ENCODE results near the gene NDUFV3.
A peak's percentile ranks its signal among the peaks of the same experiment; 100 is the strongest.
"Not testable (repeated sequence)": the region's sequence is repeated elsewhere in the genome, so short reads cannot be mapped to it uniquely, and the experiment has no call there.

NDUFV3 gene

GRCh38 chr21:42933973-42934372 lies 40.9 kb downstream of the NDUFV3 start:
- not testable (repeated sequence) for H3K27me3 Mint-ChIP-seq, H3K4me1 Mint-ChIP-seq, H3K4me3 Mint-ChIP-seq, ATAC-seq, H3K9me3 Mint-ChIP-seq, DNase-seq
- H3K27ac Mint-ChIP-seq: peak overlapping the region in 1 of 2 donors; percentile 55

DNA sequence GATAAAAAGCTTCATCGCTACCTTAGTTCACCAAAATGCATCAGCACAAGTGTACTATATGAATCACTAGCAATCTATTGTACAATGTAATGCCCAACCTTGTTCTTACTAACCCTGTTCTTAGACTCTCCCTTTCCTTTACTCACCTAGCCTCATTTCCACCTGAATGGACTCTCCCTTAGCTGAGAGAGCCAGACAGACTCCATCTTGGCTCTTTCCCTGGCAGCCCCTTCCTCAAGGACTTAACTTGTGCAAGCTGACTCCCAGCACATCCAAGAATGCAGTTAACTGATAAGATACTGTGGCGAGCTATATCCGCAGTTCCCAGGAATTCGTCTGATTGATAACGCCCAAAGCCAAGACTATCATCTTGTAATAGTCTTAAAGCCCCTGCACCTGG lies 43.3 kb downstream of the NDUFV3 start:
- H3K4me3 Mint-ChIP-seq, DNase-seq, H3K9me3 Mint-ChIP-seq, H3K27me3 Mint-ChIP-seq, H3K27ac Mint-ChIP-seq, ATAC-seq, H3K4me1 Mint-ChIP-seq: not testable (repeated sequence)

GRCh38 chr21:42937034-42937940 lies 44.2 kb downstream of the NDUFV3 start:
- not testable (repeated sequence) for ATAC-seq, H3K27me3 Mint-ChIP-seq, H3K4me3 Mint-ChIP-seq, H3K9me3 Mint-ChIP-seq, H3K27ac Mint-ChIP-seq, H3K4me1 Mint-ChIP-seq, DNase-seq

DNA sequence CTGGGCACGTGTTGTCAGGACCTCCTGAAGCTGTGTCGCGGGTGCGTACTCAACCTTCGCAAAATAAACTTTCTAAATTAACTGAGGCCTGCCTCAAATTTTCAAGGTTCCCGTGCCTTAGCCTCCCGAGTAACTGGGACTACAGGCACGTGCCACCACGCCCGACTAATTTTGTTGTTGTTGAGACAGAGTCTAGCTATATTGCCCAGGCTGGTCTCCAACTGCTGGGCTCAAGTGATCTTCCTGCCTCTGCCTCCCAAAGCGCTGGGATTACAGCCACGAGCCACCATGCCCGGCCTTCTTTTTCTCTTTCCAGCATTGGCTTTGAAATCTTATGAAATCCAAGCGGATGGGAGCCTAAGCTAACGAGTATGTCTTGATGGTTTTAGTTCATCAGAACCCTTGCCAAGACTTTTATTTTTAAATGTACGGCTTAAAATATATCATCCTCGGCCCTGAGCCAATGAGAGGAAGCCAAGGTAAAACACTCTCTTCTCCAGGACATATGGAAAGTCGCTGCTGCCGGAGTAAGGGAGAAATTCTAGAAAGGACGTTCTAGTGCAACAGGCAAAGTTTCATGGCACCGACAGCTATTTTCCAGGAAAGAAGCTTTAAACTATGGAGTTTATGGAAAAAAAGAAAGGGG lies 45.0 kb downstream of the NDUFV3 start:
- H3K4me1 Mint-ChIP-seq: peaks cover under 1% of the 10 kb centered on the region
- no peak overlapping the region for H3K4me3 Mint-ChIP-seq
- no peaks in the 10 kb centered on the region for H3K27me3 Mint-ChIP-seq
- no peaks in the 10 kb centered on the region for H3K9me3 Mint-ChIP-seq
- ATAC-seq (no peak), DNase-seq (no peak)
- no peak overlapping the region for H3K27ac Mint-ChIP-seq

DNA sequence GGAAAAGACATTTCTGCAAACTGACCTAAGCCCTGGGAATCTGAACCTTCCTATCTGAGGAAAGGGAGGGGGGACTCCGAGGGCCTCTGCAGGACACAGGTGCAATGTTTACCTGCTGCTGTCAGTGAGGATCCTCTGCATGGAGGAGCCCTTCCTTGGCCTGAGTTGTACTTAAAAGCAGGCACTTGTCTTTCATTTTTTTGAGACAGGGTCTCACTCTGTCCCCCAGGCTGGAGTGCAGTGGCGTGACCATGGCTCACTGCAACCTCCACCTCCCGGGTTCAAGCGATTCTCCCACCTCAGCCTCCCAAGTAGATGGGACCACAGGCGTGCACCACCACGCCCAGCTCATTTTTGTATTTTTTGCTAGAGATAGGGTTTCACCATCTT lies 45.5 kb downstream of the NDUFV3 start:
- not testable (repeated sequence) for H3K27me3 Mint-ChIP-seq, DNase-seq, ATAC-seq, H3K4me1 Mint-ChIP-seq, H3K4me3 Mint-ChIP-seq, H3K9me3 Mint-ChIP-seq, H3K27ac Mint-ChIP-seq

DNA sequence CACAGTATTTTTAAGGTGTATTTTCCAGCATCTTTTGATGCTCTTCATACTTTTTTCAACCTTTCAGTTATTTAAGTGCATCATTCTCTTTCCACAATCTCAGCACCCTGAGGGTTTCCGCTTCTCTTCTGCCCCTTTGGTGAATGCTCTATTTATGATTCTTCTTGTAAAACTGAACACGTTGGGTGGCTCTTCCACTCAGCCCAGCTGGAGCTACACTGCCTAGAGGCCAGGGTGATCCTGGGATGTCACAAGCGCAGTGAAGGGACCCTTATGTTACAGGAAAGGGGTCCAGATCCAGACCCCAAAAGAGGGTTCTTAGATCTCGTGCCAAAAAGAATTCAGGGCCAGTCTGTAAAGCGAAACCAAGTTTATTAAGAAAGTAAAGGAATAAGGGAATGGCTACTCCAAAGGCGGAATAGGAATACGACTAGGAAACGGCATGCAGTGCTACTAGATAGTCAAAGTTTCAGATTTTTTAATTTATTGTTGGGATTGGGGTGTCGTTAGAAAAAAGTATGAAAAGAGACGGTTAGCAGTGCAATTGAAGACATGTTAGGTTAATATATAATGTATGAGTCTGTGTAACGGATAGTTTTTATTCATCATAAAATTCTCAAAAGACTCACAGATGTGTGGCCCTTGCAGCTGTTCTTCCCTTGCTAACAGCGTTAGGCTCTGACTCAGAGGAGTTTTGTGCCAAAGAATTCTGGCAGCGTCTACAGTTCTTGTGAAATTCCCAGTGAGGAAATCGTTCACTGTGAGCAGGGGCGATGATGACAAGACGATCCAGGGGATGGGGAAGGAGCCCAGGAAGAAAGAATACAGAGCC lies 46.7 kb downstream of the NDUFV3 start:
- H3K27ac Mint-ChIP-seq: no peak overlapping the region
- no peaks in the 10 kb centered on the region for H3K9me3 Mint-ChIP-seq
- ATAC-seq (no peak), DNase-seq (no peak)
- H3K4me3 Mint-ChIP-seq: no peak overlapping the region
- H3K4me1 Mint-ChIP-seq: no peaks in the 10 kb centered on the region
- no peaks in the 10 kb centered on the region for H3K27me3 Mint-ChIP-seq

DNA sequence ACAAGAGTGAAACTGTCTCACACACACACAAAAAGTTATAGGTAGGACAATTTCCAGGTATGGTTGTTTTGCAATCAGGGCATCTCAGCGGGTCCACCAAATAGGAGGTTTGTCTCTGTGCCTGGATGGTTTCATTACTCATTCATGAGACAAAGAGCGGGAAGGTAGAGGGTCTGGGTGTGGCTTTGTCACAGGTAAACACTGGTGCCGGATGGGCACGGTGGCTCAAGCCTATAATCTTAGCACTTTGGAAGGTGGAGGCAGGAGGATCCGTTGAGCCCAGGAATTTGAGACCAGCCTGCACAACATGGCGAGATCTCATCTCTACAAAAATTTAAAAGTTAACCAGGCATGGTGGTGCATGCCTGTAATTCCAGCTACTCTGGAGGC lies 48.6 kb downstream of the NDUFV3 start:
- no peak overlapping the region for H3K27ac Mint-ChIP-seq
- H3K9me3 Mint-ChIP-seq: no peaks in the 10 kb centered on the region
- no peak overlapping the region for H3K4me3 Mint-ChIP-seq
- no peak for DNase-seq
- H3K4me1 Mint-ChIP-seq: no peaks in the 10 kb centered on the region
- no peak for ATAC-seq
- no peaks in the 10 kb centered on the region for H3K27me3 Mint-ChIP-seq

DNA sequence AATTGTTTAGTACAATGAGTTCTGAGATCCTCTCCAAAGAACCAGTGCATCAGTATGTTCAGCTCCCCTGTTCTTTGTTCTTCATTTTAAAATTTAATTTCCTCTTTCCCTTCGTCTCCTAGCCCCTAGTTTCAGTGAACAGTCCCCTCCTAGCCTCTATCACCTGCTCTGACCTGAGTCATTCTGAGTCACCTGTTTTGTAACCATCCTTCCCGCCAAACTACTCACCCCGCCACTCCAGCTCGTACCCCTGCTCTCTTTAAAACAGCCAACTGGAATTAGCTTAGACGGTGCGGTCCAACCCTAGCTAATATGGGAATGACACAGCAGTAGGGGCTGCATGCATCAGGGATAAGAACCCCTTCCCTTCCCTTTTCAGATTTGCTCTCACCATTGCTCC lies 49.1 kb downstream of the NDUFV3 start:
- H3K4me3 Mint-ChIP-seq: no peak overlapping the region
- no peak for DNase-seq
- no peak for ATAC-seq
- no peaks in the 10 kb centered on the region for H3K4me1 Mint-ChIP-seq
- H3K9me3 Mint-ChIP-seq: no peaks in the 10 kb centered on the region
- no peaks in the 10 kb centered on the region for H3K27me3 Mint-ChIP-seq
- no peak overlapping the region for H3K27ac Mint-ChIP-seq

DNA sequence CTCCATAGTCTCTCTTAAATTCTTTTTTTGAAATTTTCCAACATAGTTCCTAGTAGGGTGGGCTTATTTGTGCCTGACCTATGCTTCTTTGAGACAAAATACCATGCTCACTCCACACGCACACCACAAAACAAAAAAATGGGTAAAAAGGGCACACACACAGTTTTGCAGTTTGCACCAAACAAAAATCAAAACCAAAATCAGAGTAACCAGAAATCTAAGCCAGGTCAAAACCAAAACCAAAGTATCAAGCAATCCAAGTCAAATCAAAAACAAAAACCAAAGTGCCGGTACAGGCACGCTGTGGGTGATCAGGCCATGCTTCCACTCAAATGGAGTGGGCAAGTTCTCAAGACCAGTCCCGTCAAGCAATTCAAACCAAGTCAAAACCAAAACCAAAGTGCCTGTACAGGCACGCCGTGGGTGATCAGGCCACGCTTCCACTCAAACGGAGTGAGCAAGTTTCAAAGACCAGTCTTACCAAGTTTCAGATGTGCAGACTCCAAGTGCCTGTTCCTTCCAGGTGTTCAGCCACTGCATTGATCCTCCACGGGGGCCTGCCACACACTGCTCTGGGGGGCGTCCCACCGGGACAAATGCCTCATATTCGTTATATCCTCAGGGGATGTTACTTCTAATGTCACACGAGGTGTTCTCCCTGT lies 56.1 kb downstream of the NDUFV3 start:
- H3K4me3 Mint-ChIP-seq, H3K27me3 Mint-ChIP-seq, ATAC-seq, DNase-seq, H3K4me1 Mint-ChIP-seq: not testable (repeated sequence)
- H3K9me3 Mint-ChIP-seq: peaks cover 0 to 11% of the 10 kb centered on the region in 2 donors
- H3K27ac Mint-ChIP-seq: peak overlapping the region in 1 of 2 donors; percentile 15

- peaks cover 0 to 11% of the 10 kb centered on the region in 2 donors for H3K9me3 Mint-ChIP-seq
- not testable (repeated sequence) for H3K27me3 Mint-ChIP-seq, H3K27ac Mint-ChIP-seq, H3K4me1 Mint-ChIP-seq, DNase-seq, H3K4me3 Mint-ChIP-seq, ATAC-seq
Observed at GRCh38 chr21:42951193-42951592, 58.1 kb downstream of the NDUFV3 start.

- Mint-ChIP-seq H3K9me3 (no peaks in the 10 kb centered on the region), H3K4me3 (no peak overlapping the region), H3K27ac (no peak overlapping the region), H3K4me1 (no peaks in the 10 kb centered on the region), H3K27me3 (no peaks in the 10 kb centered on the region)
- ATAC-seq (peak; percentile 98), DNase-seq (no peak)
Observed at GRCh38 chr21:42956824-42957630, 63.9 kb downstream of the NDUFV3 start.

DNA sequence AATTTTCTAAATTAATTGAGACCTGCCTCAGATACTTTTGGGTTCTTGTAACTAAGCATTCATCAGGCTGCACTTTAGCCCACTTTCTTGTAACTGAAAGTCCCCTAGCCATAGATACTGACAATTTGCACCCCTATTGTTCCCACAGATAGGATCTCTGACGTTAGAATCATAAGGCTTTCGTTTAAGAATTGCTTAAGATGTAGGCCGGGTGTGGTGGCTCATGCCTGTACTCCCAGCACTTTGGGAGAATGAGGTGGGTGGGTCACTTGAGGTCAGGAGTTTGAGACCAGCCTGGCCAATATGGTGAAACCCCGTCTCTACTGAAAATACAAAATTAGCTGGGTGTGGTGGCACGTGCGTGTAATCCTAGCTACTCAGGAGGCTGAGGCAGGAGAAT lies 65.0 kb downstream of the NDUFV3 start:
- H3K27ac Mint-ChIP-seq, DNase-seq, H3K27me3 Mint-ChIP-seq, H3K9me3 Mint-ChIP-seq, ATAC-seq, H3K4me1 Mint-ChIP-seq, H3K4me3 Mint-ChIP-seq: not testable (repeated sequence)

- no peaks in the 10 kb centered on the region for H3K9me3 Mint-ChIP-seq
- H3K4me3 Mint-ChIP-seq: no peak overlapping the region
- H3K27ac Mint-ChIP-seq: no peak overlapping the region
- H3K4me1 Mint-ChIP-seq: no peaks in the 10 kb centered on the region
- ATAC-seq (no peak), DNase-seq (no peak)
- H3K27me3 Mint-ChIP-seq: no peaks in the 10 kb centered on the region
Observed at GRCh38 chr21:42959728-42960127, 66.6 kb downstream of the NDUFV3 start.

DNA sequence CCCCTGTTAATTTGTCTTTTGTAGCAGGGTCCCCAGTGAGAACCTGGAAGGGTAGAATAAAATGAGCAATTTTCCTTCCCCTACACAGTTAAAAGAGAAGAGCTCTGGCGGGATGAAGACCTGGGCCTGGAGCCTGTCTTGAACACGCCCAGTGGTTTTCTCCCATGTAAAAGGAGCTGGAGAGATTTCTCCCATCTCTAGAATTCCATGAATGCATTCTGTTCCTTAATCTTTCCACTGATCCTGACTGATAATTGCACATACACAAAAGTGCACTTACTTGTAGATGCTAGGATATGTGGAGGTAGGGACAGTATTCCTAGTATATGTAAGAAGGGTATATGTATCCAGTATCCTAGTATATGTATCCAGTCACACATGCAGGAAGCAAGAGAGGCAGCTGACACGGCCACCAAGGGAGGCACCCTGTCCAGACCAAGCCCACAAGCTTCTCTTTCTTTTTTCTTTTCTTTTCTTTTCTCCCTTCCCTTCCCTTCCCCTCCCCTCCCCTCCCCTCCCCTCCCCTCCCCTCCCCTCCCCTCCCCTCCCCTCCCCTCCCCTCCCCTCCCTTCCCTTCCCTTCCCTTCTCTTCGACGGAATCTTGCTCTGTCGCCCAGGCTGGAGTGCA lies 69.4 kb downstream of the NDUFV3 start:
- no peaks in the 10 kb centered on the region for H3K4me1 Mint-ChIP-seq
- H3K9me3 Mint-ChIP-seq: no peaks in the 10 kb centered on the region
- peak overlapping the region in 1 of 2 donors; percentile 40 for H3K27ac Mint-ChIP-seq
- no peaks in the 10 kb centered on the region for H3K27me3 Mint-ChIP-seq
- DNase-seq: no peak
- H3K4me3 Mint-ChIP-seq: no peak overlapping the region
- no peak for ATAC-seq

Data from stimulated activated naive CD8-positive, alpha-beta T cell treated with anti-CD3 and anti-CD28 coated beads, Interleukin-15, amount 100 ng/mL, for 72 hours (primary cell).